Endodermal cell (in vitro differentiated cells): ENCODE measurements around the gene MAD2L1BP. TPM values are rescaled to one million over a fixed set of nuclear protein-coding genes. Genes with fewer than 3 reads are reported as not detected.

Experiments used
- DNase-seq: peaks from one replicate; pipeline ENCODE4 v3.0.0-alpha.2; 2017
- H3K27ac ChIP-seq: 2 replicates; pipeline ENCODE4 v1.5.1; 2013; ENCODE audit warnings: mild to moderate bottlenecking, low read depth, low read length, moderate library complexity
- H3K27me3 ChIP-seq: 2 replicates; pipeline ENCODE4 v1.6.1; 2013; ENCODE audit warnings: mild to moderate bottlenecking, low read length, moderate library complexity; ENCODE audit not compliant: insufficient read depth, control insufficient read depth, poor library complexity, severe bottlenecking
- H3K36me3 ChIP-seq: 2 replicates; pipeline ENCODE4 v1.7.0; 2013; ENCODE audit warnings: mild to moderate bottlenecking, low read length, moderate library complexity; ENCODE audit not compliant: control insufficient read depth, insufficient read depth
- H3K4me1 ChIP-seq: one replicate; pipeline ENCODE4 v1.7.0; 2013; ENCODE audit warnings: low read length; ENCODE audit not compliant: control insufficient read depth, insufficient read depth
- H3K4me3 ChIP-seq: 2 replicates; pipeline ENCODE4 v1.5.1; 2013; ENCODE audit warnings: mild to moderate bottlenecking, low read length, moderate library complexity
- H3K9ac ChIP-seq: 2 replicates; pipeline ENCODE4 v1.6.1; 2013; ENCODE audit warnings: mild to moderate bottlenecking, low read length, moderate library complexity; ENCODE audit not compliant: poor library complexity, severe bottlenecking; ENCODE audit errors: extremely low read depth
- H3K9me3 ChIP-seq: 2 replicates; pipeline ENCODE4 v1.6.1; 2013; ENCODE audit warnings: mild to moderate bottlenecking, low read length, moderate library complexity; ENCODE audit not compliant: control insufficient read depth
- H3K27ac Mint-ChIP-seq: 2 replicates; pipeline ENCODE4 v1.8.0; 2020; ENCODE audit warnings: mixed read lengths
- H3K27me3 Mint-ChIP-seq: 2 replicates; pipeline ENCODE4 v1.8.0; 2021; ENCODE audit warnings: mild to moderate bottlenecking, mixed read lengths; ENCODE audit not compliant: insufficient read depth
- H3K36me3 Mint-ChIP-seq: 2 replicates; pipeline ENCODE4 v1.8.0; 2020; ENCODE audit warnings: low read depth, mixed read lengths
- H3K4me1 Mint-ChIP-seq: 2 replicates; pipeline ENCODE4 v1.8.0; 2020; ENCODE audit warnings: mixed read lengths
- H3K4me3 Mint-ChIP-seq: 2 replicates; pipeline ENCODE4 v1.8.0; 2020; ENCODE audit warnings: mild to moderate bottlenecking, moderate library complexity, mixed read lengths
- H3K9me3 Mint-ChIP-seq: 2 replicates; pipeline ENCODE4 v1.8.0; 2020; ENCODE audit warnings: mild to moderate bottlenecking, mixed read lengths
- WGBS, 2 experiments: methylation state at CpG; one replicate each; pipeline versions ENCODE4 v1.1.5 to v1.1.7; 2013; ENCODE audit warnings: missing lambda C conversion rate in 2 of 2, mixed read lengths in 1 of 2; ENCODE audit not compliant: insufficient coverage in 1 of 2, insufficient read length in 1 of 2; 5-methylcytosine and 5-hydroxymethylcytosine counted together
- total RNA-seq, 2 donors: library from RNA; stranded (reverse); fragmentation: NEBNext Ultra II Directional in 1 of 2; extraction: Animal tissue kit (Norgen Biotek cat#: 25700) in 1 of 2; gene quantifications; 2 replicates in 1 of 2; 3 replicates in 1 of 2; pipeline ENCODE4 v1.2.1, GENCODE V29; 2021
- TF ChIP-seq, protein P1 (sequence below): fragments of 200-600 bp; sonication (generic); conservative IDR thresholded peaks from 2 replicates; pipeline ENCODE4 v1.5.0; 2021; ENCODE audit warnings: antibody characterized with exemption, mild to moderate bottlenecking

The MAD2L1BP gene
- total RNA-seq, 2 donors from 2014 or later = 32.7 to 41.5 TPM

DNA sequence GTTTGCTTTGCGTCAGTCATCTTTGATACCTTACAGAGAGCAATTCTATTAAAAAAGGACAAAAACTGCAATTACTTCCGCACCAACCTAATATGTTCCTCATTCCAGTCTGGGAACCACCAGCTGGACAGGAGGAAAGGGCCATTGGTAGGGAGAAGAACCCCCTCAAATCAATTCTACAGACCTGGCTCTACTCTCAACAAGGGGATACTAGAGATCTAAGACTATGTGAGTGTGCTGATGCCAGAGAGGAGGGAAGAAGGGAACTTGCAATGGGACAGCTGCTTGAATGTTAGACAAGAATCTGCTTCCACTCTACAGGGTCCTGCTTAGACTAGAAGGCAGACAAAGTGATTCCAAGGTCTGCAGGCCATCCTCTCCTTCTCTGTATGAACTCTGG, 38.7 kb downstream of the MAD2L1BP start:
- H3K4me3 Mint-ChIP-seq = no peak overlapping the region

DNA sequence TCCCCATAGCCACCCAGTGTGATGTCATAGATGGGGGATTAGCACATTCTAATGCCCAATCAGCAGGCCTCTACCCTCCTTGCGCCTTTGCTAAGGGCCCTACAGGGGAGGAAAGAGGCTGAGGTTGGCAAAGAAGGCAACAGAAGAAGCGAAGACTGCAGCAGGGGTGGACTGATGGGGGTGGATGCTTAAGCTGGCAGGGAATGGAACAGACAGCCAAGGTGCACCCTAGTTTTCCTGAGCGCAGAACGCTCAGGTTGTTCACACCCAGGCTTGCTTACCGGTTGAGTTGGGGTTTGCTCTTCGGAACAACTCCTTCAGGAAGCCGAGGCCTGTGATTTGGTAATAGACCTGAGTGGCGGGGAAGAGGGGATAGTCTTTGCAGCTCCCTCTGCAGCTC, 39.3 kb downstream of the MAD2L1BP start:
- Histone ChIP-seq H3K9ac (no peak overlapping the region), H3K27me3 (no peaks in the 10 kb centered on the region), H3K36me3 (peaks cover 87% of the 10 kb centered on the region), H3K4me3 (no peak overlapping the region), H3K27ac (no peak overlapping the region), H3K9me3 (no peaks in the 10 kb centered on the region), H3K4me1 (no peaks in the 10 kb centered on the region)
- no peak for DNase-seq
- Mint-ChIP-seq H3K27me3 (no peaks in the 10 kb centered on the region), H3K36me3 (peaks cover 62% of the 10 kb centered on the region), H3K4me3 (no peak overlapping the region), H3K9me3 (no peaks in the 10 kb centered on the region), H3K4me1 (peaks cover 2% of the 10 kb centered on the region), H3K27ac (no peak overlapping the region)
- WGBS, 2 experiments = 96 to 100% methylated on average over 5 to 8 of the region's 8 CpGs
- TF ChIP-seq, protein P1, sequence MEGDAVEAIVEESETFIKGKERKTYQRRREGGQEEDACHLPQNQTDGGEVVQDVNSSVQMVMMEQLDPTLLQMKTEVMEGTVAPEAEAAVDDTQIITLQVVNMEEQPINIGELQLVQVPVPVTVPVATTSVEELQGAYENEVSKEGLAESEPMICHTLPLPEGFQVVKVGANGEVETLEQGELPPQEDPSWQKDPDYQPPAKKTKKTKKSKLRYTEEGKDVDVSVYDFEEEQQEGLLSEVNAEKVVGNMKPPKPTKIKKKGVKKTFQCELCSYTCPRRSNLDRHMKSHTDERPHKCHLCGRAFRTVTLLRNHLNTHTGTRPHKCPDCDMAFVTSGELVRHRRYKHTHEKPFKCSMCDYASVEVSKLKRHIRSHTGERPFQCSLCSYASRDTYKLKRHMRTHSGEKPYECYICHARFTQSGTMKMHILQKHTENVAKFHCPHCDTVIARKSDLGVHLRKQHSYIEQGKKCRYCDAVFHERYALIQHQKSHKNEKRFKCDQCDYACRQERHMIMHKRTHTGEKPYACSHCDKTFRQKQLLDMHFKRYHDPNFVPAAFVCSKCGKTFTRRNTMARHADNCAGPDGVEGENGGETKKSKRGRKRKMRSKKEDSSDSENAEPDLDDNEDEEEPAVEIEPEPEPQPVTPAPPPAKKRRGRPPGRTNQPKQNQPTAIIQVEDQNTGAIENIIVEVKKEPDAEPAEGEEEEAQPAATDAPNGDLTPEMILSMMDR = no peak

More for the DNA sequence above, 38.7 kb downstream of the MAD2L1BP start:
- Histone ChIP-seq H3K27me3 (no peaks in the 10 kb centered on the region), H3K4me3 (no peak overlapping the region), H3K4me1 (peaks cover 4% of the 10 kb centered on the region), H3K9me3 (no peaks in the 10 kb centered on the region), H3K36me3 (peaks cover 80% of the 10 kb centered on the region), H3K27ac (no peak overlapping the region), H3K9ac (no peak overlapping the region)
- Mint-ChIP-seq H3K27ac (no peak overlapping the region), H3K36me3 (peaks cover 58% of the 10 kb centered on the region), H3K27me3 (no peaks in the 10 kb centered on the region), H3K4me1 (peaks cover 8% of the 10 kb centered on the region), H3K9me3 (no peaks in the 10 kb centered on the region)
- 88% methylated on average over 2 of the region's 2 CpGs; no CpG with 5 or more reads in 1 of the 2 experiments for WGBS, 2 experiments
- TF ChIP-seq, protein P1 = no peak
- DNase-seq = no peak

DNA sequence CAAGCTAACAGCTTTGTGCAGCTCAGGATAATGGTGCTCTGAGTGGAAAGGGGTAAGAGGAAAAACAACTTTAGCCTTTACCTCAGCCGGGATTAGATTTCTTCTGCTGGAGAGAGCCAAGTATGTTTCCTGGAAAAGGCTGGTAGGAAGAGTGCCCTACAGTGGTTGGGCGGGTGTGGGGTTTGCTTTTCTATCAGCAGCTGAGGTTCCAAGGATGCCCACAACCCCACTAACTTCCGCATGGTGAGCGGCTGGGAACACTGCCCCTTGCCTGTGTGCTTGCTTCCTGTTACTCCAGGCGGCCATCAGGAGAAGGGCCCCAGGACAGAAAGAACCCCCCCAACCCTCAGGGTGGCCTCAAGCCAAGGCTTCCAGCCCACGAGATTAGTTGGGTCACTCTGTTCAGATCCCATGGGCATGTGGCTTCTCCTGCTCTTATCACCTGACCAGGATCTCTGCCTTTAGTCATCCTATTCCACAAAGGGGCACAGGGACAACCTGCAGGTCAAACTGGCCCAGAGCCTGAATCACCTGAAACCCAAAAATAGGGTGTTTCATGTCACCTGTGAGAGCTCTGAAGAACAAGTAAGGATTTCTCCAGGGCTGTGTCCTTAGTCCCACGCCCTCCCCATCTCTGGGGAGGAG, 41.4 kb downstream of the MAD2L1BP start:
- Histone ChIP-seq H3K4me1 (peaks cover 11% of the 10 kb centered on the region), H3K27ac (no peak overlapping the region), H3K9me3 (no peaks in the 10 kb centered on the region), H3K36me3 (peaks cover 94% of the 10 kb centered on the region), H3K27me3 (no peaks in the 10 kb centered on the region), H3K9ac (no peak overlapping the region), H3K4me3 (no peak overlapping the region)
- no peaks in the 10 kb centered on the region for H3K9me3 Mint-ChIP-seq
- TF ChIP-seq, protein P1 = no peak
- no peaks in the 10 kb centered on the region for H3K27me3 Mint-ChIP-seq
- WGBS, 2 experiments = 92 to 96% methylated on average over 3 to 7 of the region's 7 CpGs
- peaks cover 57% of the 10 kb centered on the region for H3K36me3 Mint-ChIP-seq
- H3K4me3 Mint-ChIP-seq = no peak overlapping the region
- no peak for DNase-seq
- H3K4me1 Mint-ChIP-seq = peaks cover 16% of the 10 kb centered on the region
- no peak overlapping the region for H3K27ac Mint-ChIP-seq
